IMR-90 (cell line): ENCODE measurements around the gene LMBRD2. TPM values are rescaled to one million over a fixed set of nuclear protein-coding genes. Genes with fewer than 3 reads are reported as not detected.

ENCODE experiments used
- ATAC-seq: fragments of 200-7000 bp; cut with Tn5 transposase; 2 replicates; pipeline ENCODE4 v1.9.1; 2020; ENCODE audit warnings: low read depth, mild to moderate bottlenecking, moderate library complexity
- BruUV-seq: library from RNA; stranded (reverse); fragments of 400-500 nt; replicated peaks from 2 replicates; lab custom pipeline; 2021; lab: Mats Ljungman, UMichigan
- CTCF ChIA-PET: fragments of 300-600 bp; formaldehyde crosslinking; extraction: SDS; loops from one replicate; lab custom pipeline; 2021; ENCODE audit warnings: antibody characterized with exemption; lab: Yijun Ruan, JAX
- POLR2A ChIA-PET: fragments of 300-600 bp; sonication (Branson Sonifier 250); formaldehyde crosslinking; loops from one replicate; lab custom pipeline; 2022; ENCODE audit warnings: antibody characterized with exemption; ENCODE audit not compliant: unreplicated experiment; lab: Charles Lee
- DNase-seq: peaks from one replicate; pipeline ENCODE4 v3.0.0; 2013
- H2AFZ ChIP-seq: replicated peaks from 2 replicates; pipeline ENCODE3; 2013; ENCODE audit warnings: low read length, mild to moderate bottlenecking; ENCODE audit not compliant: poor library complexity
- H2AK5ac ChIP-seq: 2 replicates; pipeline ENCODE4 v1.6.1; 2013; ENCODE audit warnings: low read depth, low read length, inconsistent platforms
- H2AK9ac ChIP-seq: replicated peaks from 2 replicates; pipeline ENCODE3; 2013; ENCODE audit warnings: mild to moderate bottlenecking, low read depth, low read length, moderate library complexity; ENCODE audit not compliant: poor library complexity
- H2BK120ac ChIP-seq: 2 replicates; pipeline ENCODE4 v1.6.1; 2013; ENCODE audit warnings: low read depth, low read length, inconsistent platforms
- H2BK15ac ChIP-seq: 3 replicates; pipeline ENCODE4 v1.6.1; 2013; ENCODE audit warnings: low read depth, low read length, inconsistent platforms
- H2BK20ac ChIP-seq: 2 replicates; pipeline ENCODE4 v1.6.1; 2013; ENCODE audit warnings: low read depth, mild to moderate bottlenecking, inconsistent platforms, low read length, moderate library complexity
- H2BK5ac ChIP-seq: 2 replicates; pipeline ENCODE4 v1.6.1; 2013; ENCODE audit warnings: mild to moderate bottlenecking, low read depth, low read length, inconsistent platforms; ENCODE audit not compliant: poor library complexity, severe bottlenecking
- H3K14ac ChIP-seq: replicated peaks from 2 replicates; pipeline ENCODE4 v1.6.1; 2013; ENCODE audit warnings: low read depth, low read length, inconsistent platforms
- H3K18ac ChIP-seq: 2 replicates; pipeline ENCODE4 v1.6.1; 2013; ENCODE audit warnings: low read depth, low read length, control low read depth
- H3K23ac ChIP-seq: 2 replicates; pipeline ENCODE4 v1.6.1; 2013; ENCODE audit warnings: low read depth, low read length, inconsistent platforms
- H3K27ac ChIP-seq: 2 replicates; pipeline ENCODE4 v1.5.1; 2013; ENCODE audit warnings: mild to moderate bottlenecking, control low read depth, low read length; ENCODE audit not compliant: insufficient read depth
- H3K27me3 ChIP-seq: 2 replicates; pipeline ENCODE4 v1.6.1; 2013; ENCODE audit warnings: low read length; ENCODE audit not compliant: control insufficient read depth, insufficient read depth
- H3K36me3 ChIP-seq: 2 replicates; pipeline ENCODE4 v1.6.1; 2013; ENCODE audit warnings: low read length, mixed read lengths; ENCODE audit not compliant: control insufficient read depth, insufficient read depth
- H3K4ac ChIP-seq: 2 replicates; pipeline ENCODE4 v1.6.1; 2013; ENCODE audit warnings: low read depth, low read length, inconsistent platforms
- H3K4me1 ChIP-seq: 2 replicates; pipeline ENCODE4 v1.6.1; 2013; ENCODE audit warnings: low read length, mixed read lengths; ENCODE audit not compliant: control insufficient read depth, insufficient read depth
- H3K4me2 ChIP-seq: 2 replicates; pipeline ENCODE4 v1.6.1; 2013; ENCODE audit warnings: low read depth, mild to moderate bottlenecking, control low read depth, low read length, moderate library complexity
- H3K4me3 ChIP-seq: 2 replicates; pipeline ENCODE4 v1.5.1; 2013; ENCODE audit warnings: low read depth, mild to moderate bottlenecking, control low read depth, low read length, moderate library complexity; ENCODE audit not compliant: insufficient read depth
- H3K56ac ChIP-seq: 2 replicates; pipeline ENCODE4 v1.6.1; 2013; ENCODE audit warnings: low read length, inconsistent platforms; ENCODE audit not compliant: insufficient read depth; ENCODE audit errors: extremely low read depth
- H3K79me1 ChIP-seq, 2 experiments: 2 replicates each; pipeline ENCODE4 v1.6.1; 2013; ENCODE audit warnings: low read length in 2 of 2, inconsistent platforms in 1 of 2, low read depth in 1 of 2
- H3K9ac ChIP-seq: 2 replicates; pipeline ENCODE4 v1.6.1; 2013; ENCODE audit warnings: low read depth, low read length, control low read depth
- H3K9me1 ChIP-seq: 2 replicates; pipeline ENCODE4 v1.6.1; 2013; ENCODE audit warnings: low read length, inconsistent platforms; ENCODE audit not compliant: insufficient read depth
- H3K9me3 ChIP-seq: 2 replicates; pipeline ENCODE4 v1.6.1; 2013; ENCODE audit warnings: low read length; ENCODE audit not compliant: control insufficient read depth, insufficient read depth
- H4K20me1 ChIP-seq: 2 replicates; pipeline ENCODE4 v1.6.1; 2013; ENCODE audit warnings: low read length, inconsistent platforms; ENCODE audit not compliant: insufficient read depth
- H4K5ac ChIP-seq: 2 replicates; pipeline ENCODE4 v1.6.1; 2013; ENCODE audit warnings: mild to moderate bottlenecking, low read depth, low read length, control low read depth
- H4K8ac ChIP-seq, 2 experiments: 2 replicates each; pipeline ENCODE4 v1.6.1; 2013; ENCODE audit warnings: low read depth in 2 of 2, low read length in 2 of 2, control low read depth in 1 of 2, inconsistent platforms in 1 of 2
- H4K91ac ChIP-seq: 2 replicates; pipeline ENCODE4 v1.6.1; 2013; ENCODE audit warnings: low read depth, low read length, inconsistent platforms; ENCODE audit not compliant: insufficient read depth
- BHLHE40 ChIP-seq: fragments of 150-350 bp; IDR thresholded peaks from 2 replicates; pipeline ENCODE4 v1.6.1; 2016; ENCODE audit warnings: mild to moderate bottlenecking, low read depth, low read length
- CEBPB ChIP-seq: IDR thresholded peaks from 2 replicates; pipeline ENCODE4 v1.6.1; 2012; ENCODE audit warnings: low read depth, low read length, improper control_type of control experiment
- CHD1 ChIP-seq: IDR thresholded peaks from 2 replicates; pipeline ENCODE4 v1.6.1; 2012; ENCODE audit warnings: low read depth, low read length, improper control_type of control experiment
- FOS ChIP-seq: fragments of 150-350 bp; IDR thresholded peaks from 2 replicates; pipeline ENCODE4 v1.6.1; 2016; ENCODE audit warnings: low read depth, low read length
- MAFK ChIP-seq: IDR thresholded peaks from 2 replicates; pipeline ENCODE4 v1.6.1; 2012; ENCODE audit warnings: low read depth, low read length, improper control_type of control experiment
- MAZ ChIP-seq: IDR thresholded peaks from 2 replicates; pipeline ENCODE4 v1.6.1; 2012; ENCODE audit warnings: low read depth, mild to moderate bottlenecking, low read length, improper control_type of control experiment, moderate library complexity, borderline replicate concordance
- MXI1 ChIP-seq: IDR thresholded peaks from 2 replicates; pipeline ENCODE4 v1.6.1; 2012; ENCODE audit warnings: low read depth, mild to moderate bottlenecking, low read length, moderate library complexity, borderline replicate concordance
- NFE2L2 ChIP-seq: fragments of 150-350 bp; IDR thresholded peaks from 2 replicates; pipeline ENCODE4 v1.6.1; 2016; ENCODE audit warnings: low read depth, mild to moderate bottlenecking, low read length
- POLR2A ChIP-seq: IDR thresholded peaks from 2 replicates; pipeline ENCODE4 v1.6.1; 2012; ENCODE audit warnings: mild to moderate bottlenecking, low read depth, low read length
- RAD21 ChIP-seq: IDR thresholded peaks from 2 replicates; pipeline ENCODE4 v1.6.1; 2012; ENCODE audit warnings: low read length, improper control_type of control experiment
- RCOR1 ChIP-seq: IDR thresholded peaks from 2 replicates; pipeline ENCODE4 v1.6.1; 2012; ENCODE audit warnings: mild to moderate bottlenecking, low read length, improper control_type of control experiment; ENCODE audit not compliant: insufficient replicate concordance
- RFX5 ChIP-seq: IDR thresholded peaks from 2 replicates; pipeline ENCODE4 v1.8.0; 2012; ENCODE audit warnings: low read depth, mild to moderate bottlenecking, low read length, moderate library complexity
- SMC3 ChIP-seq: fragments of 150-350 bp; IDR thresholded peaks from 2 replicates; pipeline ENCODE4 v1.6.1; 2016; ENCODE audit warnings: low read depth, mild to moderate bottlenecking, antibody characterized with exemption, low read length, moderate library complexity
- WGBS, 2 experiments: methylation state at CpG; one replicate each; pipeline versions ENCODE4 v1.1.5 to v1.1.7; 2013; ENCODE audit warnings: missing lambda C conversion rate in 2 of 2; ENCODE audit not compliant: insufficient read length in 1 of 2; ENCODE audit errors: extremely low coverage in 2 of 2; 5-methylcytosine and 5-hydroxymethylcytosine counted together
- dilution Hi-C: fragments of 300-500 bp; cut with HindIII; formaldehyde crosslinking; loops from one replicate; pipeline ENCODE4 v1.14.3; 2018; ENCODE audit warnings: low sequenced_read_pairs; ENCODE audit not compliant: unreplicated experiment
- in situ Hi-C: fragments of 300-500 bp; cut with MboI; formaldehyde crosslinking; loops from 3 replicates; pipeline ENCODE4 v1.14.3; 2019; ENCODE audit warnings: low sequenced_read_pairs, inconsistent platforms, mixed read lengths
- intact Hi-C: fragments of 100-400 bp; cut with micrococcal nuclease; formaldehyde crosslinking; loops from 2 replicates; pipeline ENCODE4 v1.10.0; 2022
- polyA plus RNA-seq, 3 experiments: library from polyadenylated mRNA; depleted of rRNA; stranded (reverse); fragments of >200 nt; gene quantifications; 2 replicates each; pipeline ENCODE4 v1.2.3, GENCODE V29; 2012; ENCODE audit warnings: low replicate concordance in 1 of 3
- total RNA-seq: library from RNA; depleted of rRNA; stranded (reverse); fragments of >200 nt; gene quantifications from 2 replicates; pipeline ENCODE4 v1.2.3, GENCODE V29; 2012
- TF ChIP-seq, protein P1 (sequence below): fragments of 150-350 bp; IDR thresholded peaks from 2 replicates; pipeline ENCODE4 v1.6.1; 2016; ENCODE audit warnings: low read depth, mild to moderate bottlenecking, low read length, moderate library complexity, borderline replicate concordance
- TF ChIP-seq, protein P2 (sequence below): fragments of 150-350 bp; IDR thresholded peaks from 2 replicates; pipeline ENCODE4 v1.6.1; 2017; ENCODE audit warnings: mild to moderate bottlenecking, antibody characterized with exemption, low read length, low read depth
- TF ChIP-seq, protein P3 (sequence below): conservative IDR thresholded peaks from 2 replicates; pipeline ENCODE4 v1.5.1; 2012; ENCODE audit warnings: mild to moderate bottlenecking, low read depth, low read length, improper control_type of control experiment

LMBRD2 gene
- total and polyA plus RNA-seq, 2 of the 4 experiments (the other 2 are of a cell fraction), result 1.8 to 5.2 TPM

DNA sequence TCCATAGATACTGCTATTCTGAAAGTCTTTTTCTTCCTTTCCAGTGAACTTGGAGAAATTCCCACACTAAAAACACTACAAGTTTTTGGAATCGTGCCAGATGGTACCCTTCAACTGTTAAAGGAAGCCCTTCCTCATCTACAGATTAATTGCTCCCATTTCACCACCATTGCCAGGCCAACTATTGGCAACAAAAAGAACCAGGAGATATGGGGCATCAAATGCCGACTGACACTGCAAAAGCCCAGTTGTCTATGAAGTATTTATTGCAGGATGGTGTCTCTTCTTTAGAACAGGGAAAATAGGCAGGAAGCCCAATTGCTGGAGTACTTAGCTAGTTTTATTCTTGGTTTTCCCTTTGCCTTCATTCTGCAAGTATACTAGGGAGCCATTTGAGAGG lies 30.1 kb upstream of the LMBRD2 start:
- Histone ChIP-seq H3K27me3 (no peaks in the 10 kb centered on the region), H3K9ac (no peak overlapping the region), H2BK120ac (no peak overlapping the region), H2BK15ac (no peak overlapping the region), H3K56ac (no peak overlapping the region), H2BK20ac (no peak overlapping the region), H3K18ac (no peak overlapping the region), H2AFZ (no peak overlapping the region), H4K8ac (no peak overlapping the region), H3K4me3 (no peak overlapping the region), H3K9me3 (no peaks in the 10 kb centered on the region), H4K20me1 (no peaks in the 10 kb centered on the region), H3K4me2 (no peak overlapping the region), H3K9me1 (no peaks in the 10 kb centered on the region), H3K23ac (no peak overlapping the region), H4K91ac (no peak overlapping the region), H3K4me1 (no peaks in the 10 kb centered on the region), H3K14ac (no peak overlapping the region), H3K79me1 (no peaks in the 10 kb centered on the region), H2AK5ac (no peak overlapping the region), H2BK5ac (no peak overlapping the region), H3K4ac (no peak overlapping the region), H3K27ac (no peak overlapping the region), H4K5ac (no peak overlapping the region), H2AK9ac (no peak overlapping the region), H3K36me3 (peaks cover 7% of the 10 kb centered on the region)
- dilution Hi-C loops (no loop called here), intact Hi-C loops (no loop called here), in situ Hi-C loops (no loop called here)
- CTCF ChIA-PET, result interaction anchor here (0.5 kb wide), 1 partner anchor 586 kb away, joined by 4 read pairs; no protein-coding TSS in a partner anchor
- POLR2A ChIA-PET, result no interaction called here
- ATAC-seq (no peak), DNase-seq (no peak)
- BruUV-seq, result no TSS peak
- TF ChIP-seq RAD21, result no peak
- no peak for TF ChIP-seq RFX5
- TF ChIP-seq FOS, result no peak
- TF ChIP-seq, protein P1, sequence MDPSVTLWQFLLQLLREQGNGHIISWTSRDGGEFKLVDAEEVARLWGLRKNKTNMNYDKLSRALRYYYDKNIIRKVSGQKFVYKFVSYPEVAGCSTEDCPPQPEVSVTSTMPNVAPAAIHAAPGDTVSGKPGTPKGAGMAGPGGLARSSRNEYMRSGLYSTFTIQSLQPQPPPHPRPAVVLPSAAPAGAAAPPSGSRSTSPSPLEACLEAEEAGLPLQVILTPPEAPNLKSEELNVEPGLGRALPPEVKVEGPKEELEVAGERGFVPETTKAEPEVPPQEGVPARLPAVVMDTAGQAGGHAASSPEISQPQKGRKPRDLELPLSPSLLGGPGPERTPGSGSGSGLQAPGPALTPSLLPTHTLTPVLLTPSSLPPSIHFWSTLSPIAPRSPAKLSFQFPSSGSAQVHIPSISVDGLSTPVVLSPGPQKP, result no peak
- TF ChIP-seq MAZ, result no peak
- no peak for TF ChIP-seq POLR2A
- TF ChIP-seq, protein P2, sequence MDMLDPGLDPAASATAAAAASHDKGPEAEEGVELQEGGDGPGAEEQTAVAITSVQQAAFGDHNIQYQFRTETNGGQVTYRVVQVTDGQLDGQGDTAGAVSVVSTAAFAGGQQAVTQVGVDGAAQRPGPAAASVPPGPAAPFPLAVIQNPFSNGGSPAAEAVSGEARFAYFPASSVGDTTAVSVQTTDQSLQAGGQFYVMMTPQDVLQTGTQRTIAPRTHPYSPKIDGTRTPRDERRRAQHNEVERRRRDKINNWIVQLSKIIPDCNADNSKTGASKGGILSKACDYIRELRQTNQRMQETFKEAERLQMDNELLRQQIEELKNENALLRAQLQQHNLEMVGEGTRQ, result no peak
- TF ChIP-seq MXI1, result no peak
- TF ChIP-seq SMC3, result no peak
- no peak for TF ChIP-seq MAFK
- TF ChIP-seq NFE2L2, result no peak
- no peak for TF ChIP-seq CHD1
- TF ChIP-seq RCOR1, result no peak
- TF ChIP-seq, protein P3, sequence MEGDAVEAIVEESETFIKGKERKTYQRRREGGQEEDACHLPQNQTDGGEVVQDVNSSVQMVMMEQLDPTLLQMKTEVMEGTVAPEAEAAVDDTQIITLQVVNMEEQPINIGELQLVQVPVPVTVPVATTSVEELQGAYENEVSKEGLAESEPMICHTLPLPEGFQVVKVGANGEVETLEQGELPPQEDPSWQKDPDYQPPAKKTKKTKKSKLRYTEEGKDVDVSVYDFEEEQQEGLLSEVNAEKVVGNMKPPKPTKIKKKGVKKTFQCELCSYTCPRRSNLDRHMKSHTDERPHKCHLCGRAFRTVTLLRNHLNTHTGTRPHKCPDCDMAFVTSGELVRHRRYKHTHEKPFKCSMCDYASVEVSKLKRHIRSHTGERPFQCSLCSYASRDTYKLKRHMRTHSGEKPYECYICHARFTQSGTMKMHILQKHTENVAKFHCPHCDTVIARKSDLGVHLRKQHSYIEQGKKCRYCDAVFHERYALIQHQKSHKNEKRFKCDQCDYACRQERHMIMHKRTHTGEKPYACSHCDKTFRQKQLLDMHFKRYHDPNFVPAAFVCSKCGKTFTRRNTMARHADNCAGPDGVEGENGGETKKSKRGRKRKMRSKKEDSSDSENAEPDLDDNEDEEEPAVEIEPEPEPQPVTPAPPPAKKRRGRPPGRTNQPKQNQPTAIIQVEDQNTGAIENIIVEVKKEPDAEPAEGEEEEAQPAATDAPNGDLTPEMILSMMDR, result no peak
- TF ChIP-seq CEBPB, result no peak
- no peak for TF ChIP-seq BHLHE40
- no CpG with 5 or more reads among the region's 2 CpGs for WGBS, 2 experiments
